Fibroblast of lung (primary cell): ENCODE data around the gene TTF2.
"Not testable (repeated sequence)": the region's sequence is repeated elsewhere in the genome, so short reads cannot be mapped to it uniquely, and the experiment has no call there.

Experiments used
- EZH2 ChIP-seq: IDR thresholded peaks from 2 replicates; pipeline ENCODE4 v1.5.1; 2012; ENCODE audit warnings: low read length, control low read depth, mild to moderate bottlenecking; ENCODE audit errors: missing control alignments
- TF ChIP-seq, protein P1 (sequence below), 2 donors: IDR thresholded peaks in 1 of 2; conservative IDR thresholded peaks in 1 of 2; 1 replicate in 1 of 2; 2 replicates in 1 of 2; pipeline ENCODE4 v1.5.1; 2011 to 2012; ENCODE audit warnings: low read length in 2 of 2, control low read depth in 1 of 2, inconsistent platforms in 1 of 2, low read depth in 1 of 2, mild to moderate bottlenecking in 1 of 2

- TF ChIP-seq EZH2, result not testable (repeated sequence)
- TF ChIP-seq, protein P1, sequence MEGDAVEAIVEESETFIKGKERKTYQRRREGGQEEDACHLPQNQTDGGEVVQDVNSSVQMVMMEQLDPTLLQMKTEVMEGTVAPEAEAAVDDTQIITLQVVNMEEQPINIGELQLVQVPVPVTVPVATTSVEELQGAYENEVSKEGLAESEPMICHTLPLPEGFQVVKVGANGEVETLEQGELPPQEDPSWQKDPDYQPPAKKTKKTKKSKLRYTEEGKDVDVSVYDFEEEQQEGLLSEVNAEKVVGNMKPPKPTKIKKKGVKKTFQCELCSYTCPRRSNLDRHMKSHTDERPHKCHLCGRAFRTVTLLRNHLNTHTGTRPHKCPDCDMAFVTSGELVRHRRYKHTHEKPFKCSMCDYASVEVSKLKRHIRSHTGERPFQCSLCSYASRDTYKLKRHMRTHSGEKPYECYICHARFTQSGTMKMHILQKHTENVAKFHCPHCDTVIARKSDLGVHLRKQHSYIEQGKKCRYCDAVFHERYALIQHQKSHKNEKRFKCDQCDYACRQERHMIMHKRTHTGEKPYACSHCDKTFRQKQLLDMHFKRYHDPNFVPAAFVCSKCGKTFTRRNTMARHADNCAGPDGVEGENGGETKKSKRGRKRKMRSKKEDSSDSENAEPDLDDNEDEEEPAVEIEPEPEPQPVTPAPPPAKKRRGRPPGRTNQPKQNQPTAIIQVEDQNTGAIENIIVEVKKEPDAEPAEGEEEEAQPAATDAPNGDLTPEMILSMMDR (conservative IDR thresholded peaks at IDR 0.05 in 1 of 2, IDR thresholded peaks at IDR 0.05 in 1 of 2; ENCODE audit: low read depth in 1 of 2, low read length in 2 of 2), result not testable (repeated sequence)
Measured at GRCh38 chr1:117151305-117151704, 91.2 kb downstream of the TTF2 start.
